Epithelial cell of prostate (primary cell): ENCODE measurements around the gene RPA4.
"Not testable (repeated sequence)": the region's sequence is repeated elsewhere in the genome, so short reads cannot be mapped to it uniquely, and the experiment has no call there.

Experiments
- DNase-seq: peaks from one replicate; pipeline ENCODE4 v3.0.0-alpha.2; 2011; ENCODE audit warnings: low read depth, low spot score
- H3K27ac ChIP-seq: fragments of 450-650 bp; 2 replicates; pipeline ENCODE4 v1.5.1; 2017; ENCODE audit warnings: mild to moderate bottlenecking

Gene RPA4, protein sequence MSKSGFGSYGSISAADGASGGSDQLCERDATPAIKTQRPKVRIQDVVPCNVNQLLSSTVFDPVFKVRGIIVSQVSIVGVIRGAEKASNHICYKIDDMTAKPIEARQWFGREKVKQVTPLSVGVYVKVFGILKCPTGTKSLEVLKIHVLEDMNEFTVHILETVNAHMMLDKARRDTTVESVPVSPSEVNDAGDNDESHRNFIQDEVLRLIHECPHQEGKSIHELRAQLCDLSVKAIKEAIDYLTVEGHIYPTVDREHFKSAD

DNA sequence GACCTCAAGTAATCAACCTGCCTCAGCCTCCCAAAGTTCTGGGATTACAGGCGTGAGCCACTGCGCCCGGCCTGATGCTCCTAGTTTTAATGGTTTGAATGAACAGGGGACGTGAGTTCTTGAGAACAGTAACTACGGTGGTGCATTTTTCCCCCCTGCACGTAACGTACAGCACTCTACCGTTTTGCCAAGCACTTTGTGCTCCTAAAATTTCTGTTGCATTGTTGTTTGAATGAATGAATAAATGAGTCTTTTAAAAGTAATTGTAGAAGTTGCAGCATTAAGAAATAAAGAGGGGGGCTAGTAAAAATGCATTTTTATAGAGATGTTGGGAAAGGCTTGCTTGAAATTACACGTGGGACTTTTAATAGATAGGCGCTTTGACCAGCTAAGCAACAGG is at the start of gene RPA4:
TSS of gene RPA4 (plus strand) at position 301 of the 400 bp plus-strand sequence. CDS start 403 bp downstream, outside the sequence.
- no peak for DNase-seq
- H3K27ac ChIP-seq: no peak within 1 kb of the TSS

DNA sequence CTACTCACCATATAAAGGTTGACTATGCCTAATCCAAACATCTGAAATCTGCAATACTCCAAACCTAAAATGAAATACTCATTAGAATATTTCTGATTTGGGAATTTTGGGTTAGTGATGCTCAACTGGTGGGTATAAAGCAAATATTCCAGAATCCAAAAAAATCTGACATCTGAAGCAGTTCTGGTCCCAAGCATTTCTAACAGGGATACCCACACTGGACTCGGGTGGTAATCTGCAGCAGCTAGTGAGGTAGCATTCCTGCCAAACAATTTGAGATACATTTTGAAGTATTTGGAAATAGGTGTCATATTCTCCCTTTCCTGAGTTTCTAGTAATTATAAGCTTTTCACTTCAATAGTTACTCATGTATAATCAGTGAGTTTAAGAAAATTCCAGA is 49.6 kb upstream of the RPA4 start:
- DNase-seq: no peak
- H3K27ac ChIP-seq: no peak overlapping the region

DNA sequence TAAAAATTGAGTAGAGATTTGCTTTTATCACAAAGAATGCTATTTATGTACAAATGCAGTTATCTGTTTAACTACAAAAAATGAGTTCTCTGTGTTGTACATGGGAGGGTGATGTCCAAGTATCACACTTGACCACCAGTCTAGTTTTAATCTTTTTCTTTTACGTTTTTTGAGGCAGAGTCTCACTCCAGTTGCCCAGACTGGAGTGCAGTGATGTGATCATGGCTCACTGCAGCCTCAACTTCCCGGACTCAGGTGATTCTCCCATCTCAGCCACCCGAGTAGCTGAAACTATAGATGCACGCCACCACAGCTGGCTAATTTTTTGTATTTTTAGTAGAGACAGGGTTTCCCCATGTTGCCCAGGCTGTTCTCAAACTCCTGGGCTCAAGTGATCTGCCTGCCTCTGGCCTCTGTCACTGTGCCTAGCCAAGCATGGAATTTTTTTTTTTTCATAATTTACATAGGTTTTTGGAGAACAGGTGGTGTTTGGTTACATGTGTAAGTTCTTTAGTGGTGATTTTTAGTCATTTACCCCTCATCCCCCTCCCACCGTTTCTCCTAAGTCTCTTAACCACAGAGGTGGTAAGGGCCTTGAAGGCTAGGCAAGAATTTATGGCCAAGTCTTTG is 47.9 kb upstream of the RPA4 start:
- no peak for DNase-seq
- no peak overlapping the region for H3K27ac ChIP-seq

DNA sequence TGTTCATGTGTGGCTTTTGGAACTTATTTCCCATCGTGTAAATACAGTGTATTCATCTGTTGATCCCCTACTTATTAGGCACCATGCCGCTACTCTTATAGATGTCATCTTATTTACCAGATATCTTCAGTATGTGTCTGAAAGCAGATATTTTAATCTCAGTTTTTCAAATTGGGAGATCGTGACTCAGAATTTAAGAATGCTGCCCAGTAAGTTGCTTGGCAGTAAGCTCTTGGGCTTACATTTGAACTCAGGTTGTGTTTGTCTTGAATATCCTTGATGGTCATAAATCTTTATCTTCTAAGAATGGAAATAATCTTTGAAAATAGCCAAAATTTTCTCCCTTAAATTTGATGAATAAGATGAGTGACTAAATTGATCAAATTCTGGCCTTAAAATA is 45.9 kb upstream of the RPA4 start:
- DNase-seq: peak; percentile 5
- H3K27ac ChIP-seq: no peak overlapping the region

DNA sequence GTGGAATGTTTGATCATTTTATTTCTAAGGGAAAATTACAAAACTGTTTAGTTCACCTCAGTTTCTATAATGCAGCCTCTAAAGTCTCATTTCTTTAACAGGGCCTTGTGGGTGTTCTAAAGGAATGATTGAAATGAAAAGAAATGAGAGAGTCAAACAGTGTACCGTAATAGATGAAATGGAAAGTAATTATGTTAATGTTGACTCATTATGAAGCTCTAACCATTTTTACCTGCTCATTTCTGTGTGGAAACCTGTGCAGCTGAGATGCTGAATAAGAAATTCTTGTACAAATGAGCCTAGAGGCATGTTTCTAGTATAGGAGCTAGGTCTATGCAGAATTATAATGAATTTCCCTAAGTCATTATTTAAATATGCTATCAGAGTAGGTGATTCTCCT is 45.2 kb upstream of the RPA4 start:
- no peak overlapping the region for H3K27ac ChIP-seq
- no peak for DNase-seq

DNA sequence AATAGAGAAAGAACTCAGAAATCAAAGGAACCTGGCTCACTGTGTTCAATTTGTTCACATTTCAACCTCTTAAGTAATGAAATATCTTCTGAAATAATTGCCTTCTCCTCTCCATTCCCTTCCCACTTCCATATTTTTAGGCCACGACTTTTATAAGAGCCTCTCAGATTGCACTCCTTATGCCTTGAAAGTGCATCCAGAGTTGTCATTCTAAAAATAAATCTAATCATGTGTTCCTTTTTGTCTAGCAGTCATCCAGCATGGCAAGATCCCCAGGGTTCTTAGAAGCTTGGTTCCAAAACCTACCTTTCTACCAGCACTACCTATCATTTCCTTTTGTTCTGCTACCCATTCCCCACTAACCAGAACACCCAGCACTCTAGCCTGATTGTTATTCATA is 42.4 kb upstream of the RPA4 start:
- H3K27ac ChIP-seq: no peak overlapping the region
- no peak for DNase-seq

DNA sequence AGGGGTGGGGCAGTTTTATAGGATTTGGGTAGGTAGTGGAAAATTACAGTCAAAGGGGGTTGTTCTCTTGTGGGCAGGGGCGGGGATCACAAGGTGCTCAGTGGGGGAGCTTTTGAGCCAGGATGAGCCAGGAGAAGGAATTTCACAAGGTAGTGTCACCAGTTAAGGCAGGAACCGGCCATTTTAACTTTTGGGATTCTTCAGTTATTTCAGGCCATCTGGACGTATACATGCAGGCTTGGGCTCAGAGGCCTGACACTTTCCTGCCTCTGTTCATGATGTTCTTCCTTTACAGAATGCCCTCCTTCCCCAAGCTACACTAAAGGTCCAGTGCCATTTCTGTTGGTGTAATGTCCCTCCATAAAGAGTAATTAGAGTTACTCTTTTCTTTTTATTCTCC is 41.8 kb upstream of the RPA4 start:
- DNase-seq, H3K27ac ChIP-seq: not testable (repeated sequence)

DNA sequence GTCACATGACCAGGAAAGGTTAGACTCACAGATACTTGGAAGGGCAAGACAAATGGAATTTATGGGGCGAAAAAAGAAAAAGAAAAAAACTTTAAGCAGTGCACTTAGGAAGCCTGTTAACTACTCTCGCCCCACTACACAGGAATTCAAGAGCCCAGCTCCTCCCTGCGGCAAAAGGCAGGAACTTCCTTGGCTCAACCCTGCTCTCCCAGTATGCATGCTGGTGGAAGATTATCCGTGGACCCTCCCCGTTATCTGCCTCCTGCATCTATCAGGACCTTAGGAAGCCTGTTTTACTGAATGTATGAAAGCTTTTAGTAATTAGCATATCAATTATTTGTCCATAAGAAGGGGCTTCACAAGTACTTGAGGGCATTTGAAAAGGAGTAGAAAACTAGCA is 40.1 kb upstream of the RPA4 start:
- no peak for DNase-seq
- no peak overlapping the region for H3K27ac ChIP-seq

DNA sequence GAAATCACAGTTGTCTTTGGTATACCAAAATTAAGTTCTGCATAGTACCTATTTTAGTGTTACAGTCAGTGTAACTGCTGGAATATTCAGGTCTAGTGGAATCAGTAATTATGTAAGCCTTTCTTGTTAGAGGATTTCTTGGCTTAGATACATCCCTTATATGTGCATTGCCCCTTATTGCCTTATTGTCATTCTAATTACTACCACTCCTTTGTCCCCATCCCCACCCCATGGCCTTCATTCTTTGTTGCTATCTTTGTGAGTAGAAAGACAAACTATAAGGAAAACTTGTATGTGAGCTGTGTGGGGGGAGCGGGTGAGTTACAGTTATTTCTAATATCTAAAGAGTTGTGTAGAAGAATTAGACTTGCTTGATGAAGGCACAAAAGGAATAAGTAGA is 36.9 kb upstream of the RPA4 start:
- no peak overlapping the region for H3K27ac ChIP-seq
- no peak for DNase-seq

DNA sequence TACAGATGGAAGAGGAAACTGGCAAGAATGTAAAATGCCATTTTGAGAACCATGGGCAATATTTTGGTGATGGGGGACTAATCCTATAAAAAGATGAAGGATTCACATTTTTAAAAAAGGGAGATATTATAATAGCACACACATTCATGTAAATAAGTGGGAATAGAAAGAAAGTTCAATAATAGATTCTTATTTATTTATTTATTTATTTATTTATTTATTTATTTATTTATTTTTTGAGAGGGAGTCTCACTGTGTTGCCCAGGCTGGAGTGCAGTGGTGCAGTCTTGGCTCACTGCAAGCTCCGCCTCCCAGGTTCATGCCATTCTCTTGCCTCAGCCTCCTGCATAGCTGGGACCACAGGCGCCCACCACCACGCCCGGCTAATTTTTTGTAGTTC is 24.3 kb upstream of the RPA4 start:
- not testable (repeated sequence) for DNase-seq, H3K27ac ChIP-seq

DNA sequence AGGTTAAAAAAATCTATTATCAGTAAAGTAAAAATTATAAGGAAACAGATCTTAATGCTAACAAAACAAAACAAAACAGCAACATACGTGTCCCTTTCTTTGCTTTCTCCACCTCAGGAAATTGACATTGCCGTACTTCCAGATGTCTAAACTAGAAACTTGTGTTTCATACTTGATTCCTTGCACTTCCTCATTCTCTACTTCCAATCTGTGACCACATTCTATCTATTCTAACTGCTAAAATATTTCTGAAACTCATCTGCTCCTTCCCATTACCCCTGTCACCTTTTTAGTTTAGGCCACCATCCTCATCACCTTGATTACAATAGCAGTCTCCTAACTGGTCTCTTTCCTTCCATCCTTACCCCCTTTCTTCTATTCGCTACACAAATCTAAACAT is 22.5 kb upstream of the RPA4 start:
- no peak for DNase-seq
- H3K27ac ChIP-seq: no peak overlapping the region

DNA sequence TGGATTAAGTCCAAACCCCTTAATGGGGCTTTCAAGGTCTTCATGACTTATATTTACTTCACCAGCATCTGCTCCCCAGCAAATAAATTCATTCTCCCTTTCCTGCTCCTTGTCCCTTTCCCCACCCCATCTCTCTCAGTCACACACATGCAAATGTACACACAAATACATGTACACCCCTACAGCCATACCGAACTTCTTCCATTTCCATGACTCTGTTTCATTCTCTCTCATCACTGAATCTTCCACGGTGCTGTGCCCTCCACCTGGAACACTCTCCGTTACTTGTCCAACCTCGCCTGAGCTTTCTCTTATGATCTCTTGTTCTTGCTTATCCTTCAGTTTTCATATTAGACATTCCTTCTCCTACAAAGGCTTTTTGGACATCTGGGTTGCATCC is 22.0 kb upstream of the RPA4 start:
- no peak for DNase-seq
- H3K27ac ChIP-seq: no peak overlapping the region

DNA sequence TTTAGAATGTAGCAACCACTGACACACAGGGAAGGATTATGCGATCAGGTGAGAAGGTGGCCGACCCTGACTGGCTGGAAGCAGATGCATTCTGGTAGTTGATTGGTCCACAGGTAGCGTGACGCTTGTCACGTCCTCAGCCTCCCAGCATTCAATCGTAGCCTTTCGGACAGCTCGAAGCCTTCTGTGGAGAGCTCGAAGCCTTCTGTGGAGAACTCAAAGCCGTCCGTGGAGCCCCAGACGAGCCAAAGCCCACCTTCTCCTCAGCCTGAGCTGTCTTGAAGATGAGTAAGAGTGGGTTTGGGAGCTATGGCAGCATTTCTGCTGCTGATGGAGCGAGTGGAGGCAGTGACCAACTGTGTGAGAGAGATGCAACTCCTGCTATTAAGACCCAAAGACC is 319 bp downstream of the RPA4 start:
- no peak for DNase-seq
- H3K27ac ChIP-seq: no peak overlapping the region

DNA sequence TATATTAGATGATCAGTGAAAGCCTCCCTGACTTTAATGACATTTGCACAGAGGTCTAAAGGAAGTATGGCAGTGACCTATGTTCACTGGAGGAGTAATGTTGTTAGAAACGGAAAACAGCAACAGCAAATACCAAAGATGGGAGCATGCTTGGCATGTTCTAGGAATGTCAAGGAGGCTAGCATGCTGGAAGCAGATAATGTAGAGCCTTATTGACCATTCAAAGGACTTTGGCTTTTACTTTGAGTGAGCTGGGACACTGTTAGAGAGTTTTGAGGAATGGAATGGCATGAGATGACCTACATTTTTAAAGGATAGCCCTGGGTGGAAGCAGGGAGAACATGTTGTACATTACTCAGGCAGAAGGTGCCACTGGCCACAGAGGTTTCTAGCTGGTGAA is 6.0 kb downstream of the RPA4 start:
- H3K27ac ChIP-seq: no peak overlapping the region
- DNase-seq: no peak

DNA sequence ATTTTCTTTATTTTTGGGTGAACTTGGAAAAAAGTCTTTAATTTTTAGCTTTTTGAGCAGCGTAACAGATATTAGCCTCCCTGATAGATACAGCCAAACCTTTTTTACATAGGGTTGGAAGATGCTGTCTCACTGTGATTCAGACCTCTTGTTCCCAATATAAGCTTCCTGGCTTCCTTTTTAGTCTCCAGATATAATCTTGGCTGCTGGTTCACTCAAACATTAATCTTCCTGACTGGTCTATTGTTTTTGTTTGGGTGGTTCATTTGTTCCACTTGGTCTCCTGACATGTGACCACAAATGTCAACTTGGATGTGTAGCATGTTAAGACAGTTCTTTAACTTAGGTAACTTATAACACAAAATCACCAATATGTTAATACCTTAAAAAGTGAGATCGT is 23.0 kb downstream of the RPA4 start:
- H3K27ac ChIP-seq: no peak overlapping the region
- no peak for DNase-seq

DNA sequence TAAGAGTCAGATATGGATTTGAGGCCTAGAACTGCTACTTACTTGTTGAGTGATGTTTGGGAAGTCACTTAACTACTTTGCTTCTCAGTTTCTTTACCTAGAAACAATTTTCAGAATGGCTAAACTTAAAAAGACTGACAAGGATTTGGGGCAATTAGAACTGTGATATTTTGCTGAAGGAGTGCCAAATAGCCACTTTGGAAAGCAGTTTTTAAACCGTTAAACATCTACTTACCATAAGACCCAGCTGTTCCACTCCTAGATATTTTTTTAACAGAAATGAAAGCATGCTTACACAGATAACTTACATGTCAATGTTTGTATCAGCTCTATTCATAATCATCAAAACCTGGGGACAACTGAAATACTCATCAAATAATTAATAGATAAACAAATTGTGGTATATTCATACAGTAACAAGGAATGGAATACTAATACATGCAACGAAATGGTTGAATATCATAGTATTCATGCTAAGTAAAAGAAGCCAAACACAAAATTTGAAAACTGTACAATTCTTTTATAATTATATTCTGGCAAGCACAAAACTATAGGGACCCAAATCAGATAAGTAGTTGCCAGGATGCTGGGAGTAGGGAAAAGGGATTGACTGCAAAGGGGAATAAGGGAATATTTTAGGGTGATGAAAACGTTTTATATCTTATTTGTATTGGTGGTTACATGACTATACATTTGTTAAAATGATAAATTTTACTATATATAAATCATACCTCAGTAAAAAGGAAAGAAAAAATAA is 24.0 kb downstream of the RPA4 start:
- no peak for DNase-seq

DNA sequence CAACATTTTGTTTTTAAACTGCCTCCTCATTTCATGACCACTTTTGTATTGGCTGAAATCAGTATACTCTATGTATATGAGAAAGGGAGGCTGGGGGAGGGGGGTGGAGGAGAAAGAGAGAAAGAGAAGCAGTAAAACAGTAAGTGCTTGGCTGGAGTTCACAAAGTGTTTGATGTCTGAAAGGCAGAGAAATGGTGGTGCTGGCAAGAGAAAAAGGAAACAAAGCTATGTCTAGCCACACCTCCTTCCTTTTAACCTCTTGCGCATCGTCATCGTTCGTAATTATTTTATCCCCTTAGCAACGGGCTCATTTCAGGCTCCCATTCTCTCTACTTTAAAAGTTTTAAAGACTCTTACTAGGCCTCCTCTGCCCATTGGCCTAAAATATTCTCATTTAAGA is 25.6 kb downstream of the RPA4 start:
- no peak for DNase-seq
- peak overlapping the region; percentile 43 for H3K27ac ChIP-seq

More for the DNA sequence above, 24.0 kb downstream of the RPA4 start:
- H3K27ac ChIP-seq: no peak overlapping the region

DNA sequence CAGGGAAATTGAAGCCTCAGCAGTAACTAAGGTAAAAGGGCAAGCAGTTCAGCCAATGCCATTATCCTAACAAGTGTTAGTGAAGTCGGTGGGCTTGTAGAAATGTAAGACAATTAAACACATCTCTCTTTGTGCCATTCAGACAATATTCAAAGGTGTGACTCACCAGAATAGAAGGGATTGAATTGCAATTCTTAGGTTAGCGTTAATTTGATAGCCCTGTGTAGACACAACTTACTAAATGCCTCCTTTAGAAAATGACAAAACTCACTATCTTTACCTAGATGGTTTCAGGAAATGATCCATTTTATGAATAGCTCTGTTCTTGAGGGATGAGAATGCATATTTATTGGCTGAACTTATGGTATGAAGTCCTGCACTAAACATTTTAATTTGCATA is 35.2 kb downstream of the RPA4 start:
- no peak for DNase-seq
- no peak overlapping the region for H3K27ac ChIP-seq

DNA sequence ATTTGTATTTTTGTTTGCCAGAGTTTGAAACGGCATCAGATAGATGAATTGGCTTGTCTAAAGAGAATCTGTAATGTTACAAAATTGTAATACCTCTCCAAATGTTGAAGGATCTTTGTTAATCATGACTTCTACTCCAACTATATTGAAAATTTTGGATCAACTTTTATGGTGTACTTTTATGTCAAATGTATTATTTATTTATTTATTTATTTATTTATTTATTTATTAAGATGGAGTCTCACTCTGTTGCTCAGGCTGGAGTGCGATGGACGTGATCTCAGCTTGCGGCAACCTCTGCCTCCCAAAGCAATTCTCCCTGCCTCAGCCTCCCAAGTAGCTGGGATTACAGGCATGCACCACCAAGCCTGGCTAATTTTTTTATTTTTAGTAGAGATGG is 36.0 kb downstream of the RPA4 start:
- no peak for DNase-seq
- H3K27ac ChIP-seq: no peak overlapping the region

DNA sequence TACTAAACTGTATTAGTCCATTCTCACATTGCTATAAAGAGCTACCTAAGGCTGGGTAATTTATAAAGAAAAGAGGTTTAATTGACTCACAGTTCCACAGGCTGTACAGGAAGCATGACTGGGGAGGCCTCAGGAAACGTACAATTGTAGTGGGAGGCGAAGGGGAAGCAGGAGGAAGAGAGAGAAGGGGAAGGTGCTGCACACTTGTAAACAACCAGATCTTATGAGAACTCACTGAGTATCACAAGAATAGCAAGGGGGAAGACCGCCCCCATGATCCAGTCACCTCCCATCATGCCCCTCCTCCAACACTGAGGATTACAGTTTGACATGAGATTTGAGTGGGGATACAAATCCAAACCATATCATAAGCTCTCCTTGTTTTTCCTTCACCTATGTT is 40.9 kb downstream of the RPA4 start:
- H3K27ac ChIP-seq: no peak overlapping the region
- DNase-seq: no peak

DNA sequence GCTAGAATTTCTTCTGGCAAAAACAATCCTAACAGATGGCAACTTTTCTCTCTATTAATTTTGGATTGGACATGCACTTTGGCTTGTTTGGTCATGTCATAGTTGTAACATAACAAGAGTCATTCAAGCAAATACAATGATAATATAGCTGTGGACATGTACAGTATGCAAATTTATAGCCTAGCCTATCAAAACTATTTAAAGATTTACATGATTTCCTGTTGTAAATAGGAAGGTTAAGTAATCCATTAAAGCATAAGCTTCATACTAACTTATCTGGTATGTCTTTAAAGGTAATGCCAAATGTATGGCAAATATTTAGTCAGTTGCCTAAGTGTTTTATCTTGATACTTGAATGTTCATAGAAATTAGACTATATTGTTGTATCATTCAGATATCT is 45.3 kb downstream of the RPA4 start:
- peak; percentile 27 for DNase-seq
- peak overlapping the region; percentile 56 for H3K27ac ChIP-seq
